IPS-18a (cell line): ENCODE measurements around the gene GCHFR.

Source experiments
- H3K27ac ChIP-seq: one replicate; pipeline ENCODE4 v1.5.1; 2013; ENCODE audit warnings: low read length
- H3K27me3 ChIP-seq: one replicate; pipeline ENCODE4 v1.6.1; 2013; ENCODE audit warnings: mild to moderate bottlenecking, low read length; ENCODE audit not compliant: control insufficient read depth, insufficient read depth
- H3K36me3 ChIP-seq: one replicate; pipeline ENCODE4 v1.6.1; 2013; ENCODE audit warnings: low read depth, low read length; ENCODE audit not compliant: control insufficient read depth
- H3K4me1 ChIP-seq: one replicate; pipeline ENCODE4 v1.6.1; 2013; ENCODE audit warnings: low read depth, low read length; ENCODE audit not compliant: control insufficient read depth
- H3K4me3 ChIP-seq: one replicate; pipeline ENCODE4 v1.5.1; 2013; ENCODE audit warnings: low read length
- H3K9ac ChIP-seq: one replicate; pipeline ENCODE4 v1.6.1; 2013; ENCODE audit warnings: mild to moderate bottlenecking, low read length, moderate library complexity
- H3K9me3 ChIP-seq: one replicate; pipeline ENCODE4 v1.6.1; 2013; ENCODE audit warnings: low read depth, low read length; ENCODE audit not compliant: control insufficient read depth

The GCHFR gene

DNA sequence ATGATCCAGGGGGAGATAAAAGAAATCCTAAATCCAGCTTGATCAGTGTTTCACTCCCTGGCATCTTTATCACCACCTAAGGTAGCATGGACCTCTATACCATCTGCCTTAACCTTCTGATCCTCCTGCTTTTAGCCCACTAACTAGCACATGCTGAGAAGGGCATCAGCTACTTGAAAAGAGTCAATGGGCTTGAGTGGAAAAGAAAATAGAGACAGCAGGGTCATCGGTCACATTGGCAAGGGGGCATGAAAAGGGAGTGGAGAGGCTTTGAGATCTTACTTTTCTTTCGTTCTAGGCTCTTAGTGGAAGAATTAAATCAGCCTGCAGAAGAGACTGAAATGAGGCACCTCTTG lies 42.8 kb downstream of the GCHFR start:
- peaks cover 2% of the 10 kb centered on the region for H3K36me3 ChIP-seq
- H3K4me1 ChIP-seq, result peaks cover 4% of the 10 kb centered on the region
- no peak overlapping the region for H3K27ac ChIP-seq
- peak overlapping the region; percentile 93 for H3K4me3 ChIP-seq
- no peaks in the 10 kb centered on the region for H3K9me3 ChIP-seq
- no peaks in the 10 kb centered on the region for H3K27me3 ChIP-seq
- peak overlapping the region; percentile 71 for H3K9ac ChIP-seq

DNA sequence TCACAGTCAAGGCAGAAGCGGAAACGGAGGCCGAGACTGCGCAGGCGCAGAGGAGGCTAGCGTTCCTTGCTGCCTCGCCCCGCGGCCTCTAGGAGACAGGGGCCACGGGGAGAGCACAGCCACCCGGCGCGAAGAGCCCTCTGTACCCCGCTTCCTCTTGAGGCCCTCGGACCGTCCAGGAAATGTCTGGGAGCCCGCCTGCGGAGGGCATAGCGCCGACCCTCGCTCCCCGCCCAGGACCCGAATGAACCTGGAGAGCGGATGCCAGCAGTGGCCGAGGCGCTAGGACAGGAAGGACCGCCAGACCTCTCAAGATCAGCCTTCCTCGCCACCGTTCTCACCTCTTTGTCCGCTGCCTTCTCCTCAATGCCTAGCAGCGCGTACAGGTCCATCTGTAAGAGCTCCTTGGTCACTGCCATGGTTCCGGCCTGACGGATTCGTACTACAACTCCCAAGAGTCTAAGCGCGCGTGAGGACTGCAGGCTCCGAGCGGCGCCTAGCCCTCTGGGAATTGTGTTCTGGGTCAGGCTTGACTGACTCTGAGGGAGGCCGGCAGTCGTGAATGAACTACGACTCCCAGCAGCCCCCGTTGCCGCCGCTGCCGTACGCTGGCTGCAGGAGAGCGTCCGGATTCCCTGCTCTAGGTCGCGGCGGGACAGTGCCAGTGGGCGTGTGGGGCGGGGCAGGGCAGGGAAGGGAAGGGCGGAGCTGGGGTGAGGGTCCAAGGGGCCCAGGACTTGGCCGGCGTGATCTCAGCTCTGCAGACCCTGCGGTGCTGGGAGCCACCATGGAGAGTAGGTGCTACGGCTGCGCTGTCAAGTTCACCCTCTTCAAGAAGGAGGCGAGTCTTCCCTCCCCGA lies 43.4 kb downstream of the GCHFR start, which contains the start of the genes DNAJC17 and ZFYVE19:
DNAJC17 (minus strand) TSS at position 446 of the 860 bp plus-strand sequence; CDS start at position 419, 27 bp downstream.
ZFYVE19 (plus strand) TSS at position 62 of the 860 bp plus-strand sequence; CDS start at position 563, 501 bp downstream.
- H3K4me1 ChIP-seq, result peaks cover 4% of the 10 kb centered on the region
- peak within 1 kb of the TSS; percentile 93 for H3K4me3 ChIP-seq
- H3K27me3 ChIP-seq, result no peaks in the 10 kb centered on the region
- H3K9ac ChIP-seq, result peak within 1 kb of the TSS; percentile 71
- no peak within 1 kb of the TSS for H3K27ac ChIP-seq
- H3K9me3 ChIP-seq, result no peaks in the 10 kb centered on the region
- H3K36me3 ChIP-seq, result peaks cover 2% of the 10 kb centered on the region

DNA sequence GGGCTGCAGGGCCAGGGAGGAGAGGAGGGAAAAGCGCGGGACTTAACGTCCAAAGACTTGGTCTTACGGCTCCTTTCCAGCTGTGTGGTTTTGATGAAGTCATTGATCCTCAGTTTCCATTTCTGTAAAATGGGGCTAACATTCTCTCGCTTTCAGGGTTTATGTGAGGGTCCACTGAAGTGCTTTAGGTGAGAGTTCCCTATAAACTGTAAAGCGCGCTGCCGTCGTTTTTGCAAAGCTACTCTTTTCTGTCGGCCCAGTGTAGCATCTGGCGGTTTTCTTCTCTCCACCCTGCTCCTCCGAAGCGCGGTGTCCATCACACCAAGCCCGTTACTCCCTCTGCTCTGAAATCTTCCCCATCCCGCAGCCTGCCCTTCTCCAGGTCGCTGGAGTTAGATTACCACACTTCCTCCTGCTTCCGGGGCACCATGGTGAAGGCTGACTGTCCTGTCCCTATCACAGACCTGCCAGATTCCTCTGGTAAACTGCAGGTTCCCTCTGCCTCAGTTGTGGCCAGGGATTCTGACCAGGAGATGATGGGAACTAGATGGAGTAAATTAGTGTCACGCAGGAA lies 44.1 kb downstream of the GCHFR start:
- peaks cover 4% of the 10 kb centered on the region for H3K4me1 ChIP-seq
- H3K27ac ChIP-seq, result no peak overlapping the region
- H3K4me3 ChIP-seq, result peak overlapping the region; percentile 93
- H3K9ac ChIP-seq, result peak overlapping the region; percentile 18
- H3K9me3 ChIP-seq, result no peaks in the 10 kb centered on the region
- peaks cover 2% of the 10 kb centered on the region for H3K36me3 ChIP-seq
- H3K27me3 ChIP-seq, result no peaks in the 10 kb centered on the region

DNA sequence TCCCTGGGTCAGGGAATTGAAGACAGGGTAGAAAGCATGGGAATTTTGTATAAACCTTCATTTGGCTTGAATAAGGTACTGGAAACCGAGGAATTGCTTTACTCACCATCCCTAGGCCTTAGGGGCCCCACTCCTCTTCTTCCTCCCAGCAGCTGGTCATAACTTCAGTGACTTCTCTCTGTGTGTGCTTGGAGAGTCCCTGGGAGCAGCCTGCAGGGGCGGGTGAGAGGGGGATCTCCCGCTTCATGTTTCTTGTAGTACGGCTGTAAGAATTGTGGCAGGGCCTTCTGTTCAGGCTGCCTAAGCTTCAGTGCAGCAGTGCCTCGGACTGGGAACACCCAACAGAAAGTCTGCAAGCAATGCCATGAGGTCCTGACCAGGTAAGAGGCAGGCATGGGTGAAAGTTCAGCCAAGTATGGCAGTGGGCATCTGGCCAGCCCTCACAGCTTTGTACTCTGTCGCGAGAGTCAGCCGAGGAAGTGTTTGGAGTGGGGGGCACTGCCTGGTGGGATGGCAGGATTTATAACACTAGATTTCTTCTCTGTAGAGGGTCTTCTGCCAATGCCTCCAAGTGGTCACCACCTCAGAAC lies 45.1 kb downstream of the GCHFR start:
- no peak overlapping the region for H3K9ac ChIP-seq
- H3K27ac ChIP-seq, result no peak overlapping the region
- no peaks in the 10 kb centered on the region for H3K27me3 ChIP-seq
- H3K4me3 ChIP-seq, result no peak overlapping the region
- peaks cover 3% of the 10 kb centered on the region for H3K36me3 ChIP-seq
- no peaks in the 10 kb centered on the region for H3K9me3 ChIP-seq
- peaks cover 4% of the 10 kb centered on the region for H3K4me1 ChIP-seq

DNA sequence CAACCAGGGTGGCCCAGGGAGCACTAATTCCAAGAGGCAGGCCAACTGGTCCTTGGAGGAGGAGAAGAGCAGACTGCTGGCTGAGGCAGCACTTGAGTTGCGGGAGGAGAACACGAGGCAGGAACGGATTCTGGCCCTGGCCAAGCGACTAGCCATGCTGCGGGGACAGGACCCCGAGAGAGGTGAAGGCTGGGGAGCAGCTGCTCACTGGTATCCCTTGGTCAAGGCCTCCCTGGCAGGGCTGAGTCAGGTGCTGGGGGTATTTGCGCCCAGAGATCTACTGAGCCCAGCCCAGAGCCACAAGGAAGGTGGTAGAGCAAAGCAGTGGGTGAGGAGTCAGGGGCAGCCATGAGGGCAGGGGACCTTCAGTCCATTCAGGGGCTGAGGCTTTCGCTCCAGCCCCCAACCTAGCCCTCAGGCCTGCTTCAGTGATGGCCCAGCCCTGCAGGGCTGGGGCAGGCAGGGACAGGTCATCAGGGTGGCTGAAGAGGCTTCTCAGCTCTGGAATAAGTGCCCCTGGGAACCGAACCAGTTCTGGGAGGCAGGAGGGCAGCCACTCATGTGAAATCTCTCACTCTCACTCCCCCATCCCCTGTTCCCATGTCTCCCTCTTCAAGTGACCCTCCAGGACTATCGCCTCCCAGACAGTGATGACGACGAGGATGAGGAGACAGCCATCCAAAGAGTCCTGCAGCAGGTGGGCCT lies 49.0 kb downstream of the GCHFR start:
- Histone ChIP-seq H3K4me3 (no peak overlapping the region), H3K36me3 (peaks cover 5% of the 10 kb centered on the region), H3K4me1 (no peaks in the 10 kb centered on the region), H3K27me3 (no peaks in the 10 kb centered on the region), H3K9me3 (no peaks in the 10 kb centered on the region), H3K9ac (no peak overlapping the region), H3K27ac (no peak overlapping the region)

DNA sequence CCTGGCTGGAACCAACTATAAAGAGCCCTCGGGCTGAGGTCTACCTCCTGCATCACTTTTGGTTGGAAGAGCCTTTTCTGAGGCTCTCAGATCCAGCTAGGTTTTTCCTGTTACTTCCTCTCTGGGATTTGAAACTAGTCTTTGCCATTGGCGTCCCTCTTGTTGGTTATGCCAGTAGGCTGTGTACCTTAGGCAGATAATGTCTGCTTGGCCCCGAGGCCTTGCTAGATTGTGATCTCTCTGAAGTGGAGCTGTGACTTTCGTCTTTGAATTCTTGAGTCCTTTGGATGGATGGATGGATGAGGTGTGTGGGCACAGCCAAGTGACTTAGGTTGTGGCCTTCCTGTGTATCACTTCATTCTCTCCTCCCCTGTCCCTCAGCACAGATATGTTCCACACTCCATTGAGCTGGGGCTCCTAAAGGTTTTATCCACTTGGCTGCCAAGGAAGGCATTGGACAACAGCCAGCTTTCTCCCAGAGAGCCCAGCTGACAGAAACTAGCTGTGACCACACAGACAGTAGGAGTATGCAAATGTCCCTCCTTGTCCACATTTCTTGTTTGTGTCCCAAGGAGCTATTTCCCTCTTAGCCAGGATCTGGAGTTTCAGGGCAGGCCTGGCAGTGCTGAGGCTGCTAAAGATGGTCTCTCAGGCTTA lies 51.3 kb downstream of the GCHFR start:
- Histone ChIP-seq H3K9me3 (no peaks in the 10 kb centered on the region), H3K4me1 (no peaks in the 10 kb centered on the region), H3K36me3 (peaks cover 5% of the 10 kb centered on the region), H3K27me3 (no peaks in the 10 kb centered on the region), H3K9ac (no peak overlapping the region), H3K27ac (no peak overlapping the region), H3K4me3 (no peak overlapping the region)
